Prostate gland (tissue), 2 donors: Measurements from ENCODE around the gene NR1I3. TPM values are rescaled to one million over a fixed set of nuclear protein-coding genes. Genes with fewer than 3 reads are reported as not detected.

Source experiments
- microRNA-seq: library from miRNA; unstranded; fragments of <30 nt; microRNA quantifications from one replicate; pipeline ENCODE4, GENCODE V29; 2016
- total RNA-seq, 2 donors: library from RNA; depleted of rRNA; stranded (reverse); fragments of >200 nt; gene quantifications; one replicate each; pipeline ENCODE4 v1.1.0, GENCODE V29; 2016

Gene NR1I3
- total RNA-seq, 2 donors from 2014 or later = not detected

Small RNAs within 50 kb of the gene (microRNA-seq; reads per million reads assigned to microRNA genes)
- 2.9 reads per million, percentile 35 among the genes with 10 or more reads in this experiment for gene MIR5187

Other genes with a start within 250 kb of the NR1I3 start
- gene F11R, start 217.1 kb downstream of the NR1I3 start, total RNA-seq = 100 to 1,000 TPM in 1 of 2 donors, 10 to 100 TPM in 1; 43.6 to 104 TPM
- gene TSTD1, start 199.2 kb downstream of the NR1I3 start, total RNA-seq = 100 to 1,000 TPM; 137 to 648 TPM
- gene USF1, start 192.2 kb downstream of the NR1I3 start, total RNA-seq = 10 to 100 TPM; 46.3 to 65.8 TPM
- gene ARHGAP30, start 168.3 kb downstream of the NR1I3 start, total RNA-seq = 1 to 10 TPM; 3.2 to 5.3 TPM
- gene NECTIN4, start 148.6 kb downstream of the NR1I3 start, total RNA-seq = 10 to 100 TPM in 1 of 2 donors, 1 to 10 TPM in 1; 9.6 to 18.6 TPM
- gene KLHDC9, start 139.8 kb downstream of the NR1I3 start, total RNA-seq = 10 to 100 TPM; 24.8 to 33.3 TPM
- gene PFDN2, start 120.2 kb downstream of the NR1I3 start, total RNA-seq = 10 to 100 TPM; 33.6 to 36.0 TPM
- 10 to 100 TPM; 31.1 to 51.7 TPM for gene NIT1, start 120.1 kb downstream of the NR1I3 start, total RNA-seq
- gene DEDD, start 105.5 kb downstream of the NR1I3 start, total RNA-seq = 10 to 100 TPM; 30.1 to 41.5 TPM
- gene UFC1, start 84.2 kb downstream of the NR1I3 start, total RNA-seq = 10 to 100 TPM; 71.3 to 72.8 TPM
- 10 to 100 TPM; 28.1 to 32.1 TPM for gene USP21, start 78.7 kb downstream of the NR1I3 start, total RNA-seq
- gene PPOX, start 71.8 kb downstream of the NR1I3 start, total RNA-seq = 10 to 100 TPM; 13.8 to 42.6 TPM
- gene B4GALT3, start 60.7 kb downstream of the NR1I3 start, total RNA-seq = 10 to 100 TPM; 38.2 to 68.7 TPM
- gene ADAMTS4, start 39.1 kb downstream of the NR1I3 start, total RNA-seq = 1 to 10 TPM in 1 of 2 donors, under 1 TPM in 1; 0.55 to 3.4 TPM
- gene NDUFS2, start 35.8 kb downstream of the NR1I3 start, total RNA-seq = 100 to 1,000 TPM; 108 to 111 TPM
- 10 to 100 TPM in 1 of 2 donors, 1 to 10 TPM in 1; 3.6 to 22.4 TPM for gene FCER1G, start 22.9 kb downstream of the NR1I3 start, total RNA-seq
- not detected for gene APOA2, start 14.6 kb downstream of the NR1I3 start, total RNA-seq
- gene TOMM40L, start 12.1 kb downstream of the NR1I3 start, total RNA-seq = 10 to 100 TPM in 1 of 2 donors, 1 to 10 TPM in 1; 7.5 to 15.6 TPM
- gene PCP4L1, start 20.5 kb upstream of the NR1I3 start, total RNA-seq = 10 to 100 TPM in 1 of 2 donors, 1 to 10 TPM in 1; 7.6 to 10.1 TPM
- 1 to 10 TPM; 2.2 to 7.3 TPM for gene MPZ, start 71.8 kb upstream of the NR1I3 start, total RNA-seq
- 100 to 1,000 TPM in 1 of 2 donors, 10 to 100 TPM in 1; 59.0 to 107 TPM for gene SDHC, start 76.2 kb upstream of the NR1I3 start, total RNA-seq
- gene CFAP126, start 129.7 kb upstream of the NR1I3 start, total RNA-seq = not detected